Spleen (tissue), 11 donors: ENCODE measurements around the gene RFC2. TPM values are rescaled to one million over a fixed set of nuclear protein-coding genes. Genes with fewer than 3 reads are reported as not detected.

Source experiments
- DNase-seq: peaks from one replicate; pipeline ENCODE4 v3.0.0-alpha.2; 2020
- H3K27ac ChIP-seq, 8 donors: fragments of 200-600 bp; sonication (generic) in 7 of 8; 1 replicate in 4 of 8; 2 replicates in 4 of 8; pipeline versions ENCODE4 v1.5.0 to v1.8.0; 2016 to 2021; ENCODE audit warnings: inconsistent platforms in 4 of 8, mild to moderate bottlenecking in 4 of 8, moderate library complexity in 1 of 8
- H3K27me3 ChIP-seq, 7 donors: fragments of 200-600 bp; sonication (generic) in 6 of 7; replicated peaks in 1 of 7; 1 replicate in 4 of 7; 2 replicates in 3 of 7; pipeline versions ENCODE4 v1.5.0 to v1.8.0; 2016 to 2021; ENCODE audit warnings: inconsistent platforms in 3 of 7, mild to moderate bottlenecking in 1 of 7
- H3K36me3 ChIP-seq, 6 donors: fragments of 200-600 bp; sonication (generic) in 5 of 6; 1 replicate in 4 of 6; 2 replicates in 2 of 6; pipeline versions ENCODE4 v1.5.0 to v1.8.0; 2016 to 2021; ENCODE audit warnings: inconsistent platforms in 2 of 6
- H3K4me1 ChIP-seq, 6 donors: fragments of 200-600 bp; sonication (generic) in 5 of 6; 1 replicate in 3 of 6; 2 replicates in 3 of 6; pipeline versions ENCODE4 v1.5.0 to v1.8.0; 2016 to 2021; ENCODE audit warnings: inconsistent platforms in 3 of 6
- H3K4me3 ChIP-seq, 8 donors: fragments of 200-600 bp; sonication (generic) in 7 of 8; 1 replicate in 4 of 8; 2 replicates in 4 of 8; pipeline versions ENCODE4 v1.5.0 to v1.8.0; 2016 to 2021; ENCODE audit warnings: inconsistent platforms in 4 of 8, mild to moderate bottlenecking in 4 of 8, moderate library complexity in 2 of 8
- H3K9me3 ChIP-seq, 8 donors: fragments of 200-600 bp; sonication (generic) in 7 of 8; 1 replicate in 4 of 8; 2 replicates in 4 of 8; pipeline versions ENCODE4 v1.5.0 to v1.8.0; 2016 to 2021; ENCODE audit warnings: inconsistent platforms in 4 of 8
- CTCF ChIP-seq, 11 experiments: fragments of 200-600 bp in 7 of 11; fragments of 450-650 bp in 4 of 11; sonication (generic) in 4 of 11; IDR thresholded peaks in 8 of 11; conservative IDR thresholded peaks in 3 of 11; 1 replicate in 7 of 11; 2 replicates in 4 of 11; pipeline versions ENCODE4 v1.4.0 to v1.8.0; 2016 to 2021; ENCODE audit warnings: antibody characterized with exemption in 11 of 11, inconsistent platforms in 4 of 11, mild to moderate bottlenecking in 1 of 11
- POLR2A ChIP-seq, 3 donors: fragments of 450-650 bp; IDR thresholded peaks; one replicate each; pipeline ENCODE4 v1.5.1; 2017; ENCODE audit warnings: antibody characterized with exemption in 3 of 3, mild to moderate bottlenecking in 1 of 3
- POLR2AphosphoS5 ChIP-seq, 3 donors: sonication (generic); formaldehyde crosslinking; IDR thresholded peaks; one replicate each; pipeline ENCODE4 v1.5.1; 2017; ENCODE audit warnings: antibody characterized with exemption in 3 of 3
- WGBS, 5 donors: extraction: QIAGEN DNeasy Blood & Tissue Kit in 3 of 5; methylation state at CpG; one replicate each; pipeline versions ENCODE4 v1.1.5 to v1.1.7; 2013 to 2018; 5-methylcytosine and 5-hydroxymethylcytosine counted together
- intact Hi-C: fragments of 100-400 bp; cut with DNase I; formaldehyde crosslinking; loops from one replicate; pipeline ENCODE4 v1.15.0; 2023; ENCODE audit warnings: low total_unique reads
- polyA plus RNA-seq, 3 donors: library from polyadenylated mRNA; stranded (reverse); fragments of 200-250 nt; gene quantifications; one replicate each; pipeline ENCODE4 v1.2.1, GENCODE V29; 2013
- total RNA-seq, 7 donors: library from RNA; depleted of rRNA in 3 of 7; stranded (reverse); fragments of >200 nt in 3 of 7; fragmentation: NEBNext Ultra II Directional in 4 of 7; extraction: Animal tissue kit (Norgen Biotek cat#: 25700) in 4 of 7; gene quantifications; one replicate each; pipeline versions ENCODE4 v1.1.0 to v1.2.1, GENCODE V29; 2016 to 2021
- donor health status: healthy with polysubstance abuse.
- donor health status: DM: no; HTN: no; CAD: no; lungs with moderate emphysema.
- donor health status: DM: no; HTN: no; CAD: no.
- donor health status: Bipolar disorder and iron deficiency.
- donor health status: healthy.
- donor health status: DM: no; HTN: no; CAD: no.
- donor health status: DM: yes; HTN: yes; CAD: no.

RFC2 gene
- total and polyA plus RNA-seq, 10 donors, result 7.5 to 25.0 (median 19.9) TPM

DNA sequence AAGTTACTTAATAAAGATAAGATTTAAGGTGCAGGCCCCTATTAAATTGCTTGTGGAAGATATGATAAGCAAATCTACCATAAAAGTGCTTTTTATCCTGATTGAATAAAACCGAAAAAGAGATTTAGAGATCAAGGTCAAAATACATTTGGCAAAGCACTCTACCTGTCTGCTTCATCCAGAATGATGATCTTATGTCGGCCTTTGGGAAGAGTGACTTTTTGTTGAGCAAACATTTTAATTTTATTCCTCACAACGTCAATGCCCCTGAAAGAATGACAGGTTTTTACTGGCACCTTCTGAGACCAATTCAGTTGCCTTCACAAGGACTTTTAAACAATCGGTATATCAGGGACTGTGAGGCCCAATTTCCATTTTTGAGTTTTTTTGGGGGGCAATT lies 7.7 kb downstream of the RFC2 start:
- H3K4me1 ChIP-seq, result peaks cover 3 to 24% (median 17%) of the 10 kb centered on the region in 6 donors
- H3K9me3 ChIP-seq, result no peaks in the 10 kb centered on the region
- WGBS, 5 donors, result 78 to 91% (median 90%) methylated on average over 4 of the region's 4 CpGs
- no peak overlapping the region for H3K27ac ChIP-seq
- intact Hi-C loops, result no loop called here
- H3K4me3 ChIP-seq, result no peak overlapping the region
- peaks cover 0 to 100% (median 79%) of the 10 kb centered on the region in 6 donors for H3K36me3 ChIP-seq
- DNase-seq, result no peak
- TF ChIP-seq POLR2A (IDR thresholded peaks at IDR 0.05) (no peak), CTCF (IDR thresholded peaks at IDR 0.05 in 8 of 11, conservative IDR thresholded peaks at IDR 0.05 in 3 of 11) (no peak), POLR2AphosphoS5 (IDR thresholded peaks at IDR 0.05) (no peak)
- no peaks in the 10 kb centered on the region for H3K27me3 ChIP-seq

GRCh38 chr7:74242122-74242443 lies 12.1 kb downstream of the RFC2 start:
- Histone ChIP-seq H3K27ac (peak overlapping the region in 3 of 8 donors; percentile 41 to 70 (median 61)), H3K4me3 (peak overlapping the region in 1 of 8 donors; percentile 26), H3K27me3 (no peaks in the 10 kb centered on the region), H3K36me3 (peaks cover 0 to 100% (median 85%) of the 10 kb centered on the region in 6 donors), H3K4me1 (peaks cover 4 to 35% (median 23%) of the 10 kb centered on the region in 6 donors), H3K9me3 (no peaks in the 10 kb centered on the region)
- no peak for DNase-seq
- WGBS, 5 donors, result 74 to 89% (median 78%) methylated on average over 6 of the region's 6 CpGs
- TF ChIP-seq CTCF (IDR thresholded peaks at IDR 0.05 in 8 of 11, conservative IDR thresholded peaks at IDR 0.05 in 3 of 11), result no peak
- no peak for TF ChIP-seq POLR2A (IDR thresholded peaks at IDR 0.05)
- TF ChIP-seq POLR2AphosphoS5 (IDR thresholded peaks at IDR 0.05), result no peak
- intact Hi-C loops, result no loop called here

- Histone ChIP-seq H3K36me3 (peaks cover 0 to 100% (median 89%) of the 10 kb centered on the region in 6 donors), H3K27ac (no peak overlapping the region), H3K9me3 (no peaks in the 10 kb centered on the region), H3K27me3 (no peaks in the 10 kb centered on the region), H3K4me1 (peaks cover 4 to 44% (median 26%) of the 10 kb centered on the region in 6 donors), H3K4me3 (no peak overlapping the region)
- WGBS, 5 donors, result 91 to 100% (median 96%) methylated on average over 4 of the region's 4 CpGs
- TF ChIP-seq CTCF (IDR thresholded peaks at IDR 0.05 in 8 of 11, conservative IDR thresholded peaks at IDR 0.05 in 3 of 11) (no peak), POLR2A (IDR thresholded peaks at IDR 0.05) (no peak), POLR2AphosphoS5 (IDR thresholded peaks at IDR 0.05) (no peak)
- no peak for DNase-seq
- intact Hi-C loops, result no loop called here
Measured at GRCh38 chr7:74240482-74240881, 13.7 kb downstream of the RFC2 start.

GRCh38 chr7:74236284-74236683 lies 17.9 kb downstream of the RFC2 start:
- TF ChIP-seq CTCF (IDR thresholded peaks at IDR 0.05 in 8 of 11, conservative IDR thresholded peaks at IDR 0.05 in 3 of 11) (no peak), POLR2A (IDR thresholded peaks at IDR 0.05) (no peak), POLR2AphosphoS5 (IDR thresholded peaks at IDR 0.05) (no peak)
- DNase-seq, result no peak
- Histone ChIP-seq H3K36me3 (peaks cover 3 to 100% (median 90%) of the 10 kb centered on the region in 6 donors), H3K27ac (no peak overlapping the region), H3K4me1 (peaks cover 0 to 45% (median 12%) of the 10 kb centered on the region in 6 donors), H3K4me3 (no peak overlapping the region), H3K9me3 (no peaks in the 10 kb centered on the region), H3K27me3 (no peaks in the 10 kb centered on the region)
- intact Hi-C loops, result no loop called here
- WGBS, 5 donors, result 79 to 96% (median 85%) methylated on average over 3 of the region's 3 CpGs
